Loucy (cell line): ENCODE data around the gene UCK2.
A peak's percentile ranks its signal among the peaks of the same experiment; 100 is the strongest.

ENCODE experiments used
- H2AFZ ChIP-seq: fragments of 200-600 bp; sonication (generic); 2 replicates; pipeline ENCODE4 v1.6.0; 2016; ENCODE audit warnings: antibody characterized with exemption, mild to moderate bottlenecking, low read length, moderate library complexity
- H3F3A ChIP-seq: fragments of 200-600 bp; 2 replicates; pipeline ENCODE4 v1.6.0; 2016; ENCODE audit warnings: antibody characterized with exemption, low read depth, mild to moderate bottlenecking
- H3K27me3 ChIP-seq: fragments of 200-600 bp; sonication (generic); 2 replicates; pipeline ENCODE4 v1.6.1; 2014; ENCODE audit warnings: low read length, mild to moderate bottlenecking; ENCODE audit not compliant: insufficient read depth, poor library complexity, severe bottlenecking
- H3K36me3 ChIP-seq: fragments of 200-600 bp; sonication (generic); 2 replicates; pipeline ENCODE4 v1.6.1; 2016; ENCODE audit warnings: low read length; ENCODE audit not compliant: insufficient read depth
- H3K4me1 ChIP-seq: fragments of 200-600 bp; sonication (generic); 2 replicates; pipeline ENCODE4 v1.5.1; 2014; ENCODE audit warnings: low read length, mild to moderate bottlenecking; ENCODE audit not compliant: insufficient read depth, poor library complexity, severe bottlenecking
- H3K4me2 ChIP-seq: fragments of 200-600 bp; sonication (generic); 2 replicates; pipeline ENCODE4 v1.6.0; 2014; ENCODE audit warnings: antibody characterized with exemption, low read length, low read depth, mild to moderate bottlenecking; ENCODE audit not compliant: poor library complexity, severe bottlenecking
- H3K4me3 ChIP-seq: fragments of 200-600 bp; sonication (generic); 2 replicates; pipeline ENCODE4 v1.5.1; 2014; ENCODE audit warnings: low read length, mild to moderate bottlenecking, mixed read lengths; ENCODE audit not compliant: poor library complexity, severe bottlenecking
- H3K79me2 ChIP-seq: fragments of 200-600 bp; sonication (generic); 2 replicates; pipeline ENCODE4 v1.6.1; 2014; ENCODE audit warnings: low read length; ENCODE audit not compliant: insufficient read depth
- H3K9ac ChIP-seq: fragments of 200-600 bp; sonication (generic); 2 replicates; pipeline ENCODE4 v1.6.0; 2014; ENCODE audit warnings: mild to moderate bottlenecking, low read depth, low read length, moderate library complexity; ENCODE audit not compliant: poor library complexity, severe bottlenecking
- H3K9me2 ChIP-seq: fragments of 200-600 bp; sonication (generic); replicated peaks from 2 replicates; pipeline ENCODE4 v1.6.1; 2016; ENCODE audit warnings: low read depth, low read length, mixed read lengths
- H3K9me3 ChIP-seq: fragments of 200-600 bp; sonication (generic); 2 replicates; pipeline ENCODE4 v1.6.1; 2014; ENCODE audit warnings: mild to moderate bottlenecking, antibody characterized with exemption, low read length, low read depth; ENCODE audit not compliant: insufficient read depth
- H4K20me1 ChIP-seq: fragments of 200-600 bp; sonication (generic); 2 replicates; pipeline ENCODE4 v1.6.0; 2014; ENCODE audit warnings: antibody characterized with exemption, low read length, mild to moderate bottlenecking; ENCODE audit not compliant: insufficient read depth, poor library complexity, severe bottlenecking
- EZH2phosphoT487 ChIP-seq: fragments of 200-600 bp; IDR thresholded peaks from 2 replicates; pipeline ENCODE4 v1.6.1; 2018; ENCODE audit warnings: antibody characterized with exemption, mild to moderate bottlenecking, moderate library complexity, borderline replicate concordance
- TF ChIP-seq, protein P1 (sequence below): fragments of 200-600 bp; sonication (generic); conservative IDR thresholded peaks from 2 replicates; pipeline ENCODE4 v1.5.1; 2014; ENCODE audit warnings: mild to moderate bottlenecking, antibody characterized with exemption, low read length

The UCK2 gene

DNA sequence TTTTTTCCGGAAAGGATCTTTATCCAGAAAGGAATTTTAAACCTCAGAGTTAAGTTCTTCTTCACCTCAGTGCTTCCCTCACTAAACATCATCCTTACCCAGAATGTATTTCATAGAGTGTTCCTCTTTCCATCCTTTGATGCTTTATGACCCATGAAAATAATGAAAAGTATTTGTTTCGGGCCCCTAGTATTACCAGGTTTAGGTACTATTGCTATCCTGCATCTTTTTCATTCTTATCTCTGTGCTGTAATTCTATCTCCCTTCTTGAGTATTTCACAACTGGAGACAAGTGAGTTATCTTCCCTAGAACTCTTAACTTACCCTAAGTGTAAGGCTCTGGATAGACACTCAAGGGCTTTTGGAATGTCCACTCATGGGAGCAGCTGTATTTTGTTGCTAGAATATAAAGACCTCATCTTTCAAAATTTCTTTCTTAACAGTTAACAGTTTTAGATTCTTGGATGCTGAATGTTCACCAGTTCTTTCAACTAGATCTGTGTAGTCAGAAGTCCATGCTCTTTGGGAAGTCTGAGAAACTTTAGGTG lies 26.2 kb downstream of the UCK2 start:
- Histone ChIP-seq H3K9me3 (no peaks in the 10 kb centered on the region), H3F3A (no peaks in the 10 kb centered on the region), H3K9me2 (no peaks in the 10 kb centered on the region), H4K20me1 (peaks cover 74% of the 10 kb centered on the region), H3K9ac (peak overlapping the region; percentile 52), H2AFZ (no peak overlapping the region), H3K27me3 (no peaks in the 10 kb centered on the region), H3K36me3 (peaks cover 3% of the 10 kb centered on the region; the same call in 1 of the 2 replicates), H3K79me2 (peaks cover 95% of the 10 kb centered on the region), H3K4me1 (peaks cover 94% of the 10 kb centered on the region), H3K4me3 (peak overlapping the region; percentile 33), H3K4me2 (peak overlapping the region; percentile 73)
- no peak for TF ChIP-seq EZH2phosphoT487
- TF ChIP-seq, protein P1, sequence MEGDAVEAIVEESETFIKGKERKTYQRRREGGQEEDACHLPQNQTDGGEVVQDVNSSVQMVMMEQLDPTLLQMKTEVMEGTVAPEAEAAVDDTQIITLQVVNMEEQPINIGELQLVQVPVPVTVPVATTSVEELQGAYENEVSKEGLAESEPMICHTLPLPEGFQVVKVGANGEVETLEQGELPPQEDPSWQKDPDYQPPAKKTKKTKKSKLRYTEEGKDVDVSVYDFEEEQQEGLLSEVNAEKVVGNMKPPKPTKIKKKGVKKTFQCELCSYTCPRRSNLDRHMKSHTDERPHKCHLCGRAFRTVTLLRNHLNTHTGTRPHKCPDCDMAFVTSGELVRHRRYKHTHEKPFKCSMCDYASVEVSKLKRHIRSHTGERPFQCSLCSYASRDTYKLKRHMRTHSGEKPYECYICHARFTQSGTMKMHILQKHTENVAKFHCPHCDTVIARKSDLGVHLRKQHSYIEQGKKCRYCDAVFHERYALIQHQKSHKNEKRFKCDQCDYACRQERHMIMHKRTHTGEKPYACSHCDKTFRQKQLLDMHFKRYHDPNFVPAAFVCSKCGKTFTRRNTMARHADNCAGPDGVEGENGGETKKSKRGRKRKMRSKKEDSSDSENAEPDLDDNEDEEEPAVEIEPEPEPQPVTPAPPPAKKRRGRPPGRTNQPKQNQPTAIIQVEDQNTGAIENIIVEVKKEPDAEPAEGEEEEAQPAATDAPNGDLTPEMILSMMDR = no peak

DNA sequence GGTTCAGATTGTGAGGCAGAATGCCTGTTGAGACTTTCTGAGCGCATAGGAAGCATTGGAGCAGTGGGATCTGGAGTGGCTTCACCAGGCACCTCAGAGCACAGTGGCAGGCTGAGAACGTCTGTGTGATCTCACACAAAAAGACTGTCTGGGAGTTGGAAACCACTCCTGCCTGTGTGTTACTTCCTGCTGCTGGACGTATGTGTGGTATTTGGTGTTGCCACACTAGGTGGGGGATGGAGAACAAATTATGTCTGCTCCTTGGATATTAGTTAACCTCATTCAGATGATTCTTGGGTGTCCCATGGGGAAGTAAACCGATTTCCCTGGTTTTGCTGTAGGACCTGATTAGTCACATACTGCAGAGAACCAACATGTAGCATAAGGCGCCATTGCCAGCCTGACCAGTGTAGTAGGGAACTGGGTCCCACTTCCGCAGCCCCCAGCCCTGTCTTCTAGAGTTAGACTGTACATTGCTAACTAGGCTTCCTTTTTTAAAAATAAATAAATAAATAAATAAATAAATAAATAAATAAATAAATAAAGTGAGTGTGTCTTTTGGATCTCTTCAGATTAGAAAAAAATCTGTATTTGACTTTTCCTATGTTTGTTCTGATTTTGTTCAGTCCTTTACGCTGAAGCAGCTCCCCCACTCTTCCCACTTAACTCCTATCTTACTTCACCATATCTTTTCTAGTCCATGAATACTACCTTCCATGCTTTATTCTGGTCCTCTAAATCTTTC lies 26.9 kb downstream of the UCK2 start:
- Histone ChIP-seq H3K9me2 (no peaks in the 10 kb centered on the region), H2AFZ (no peak overlapping the region), H3K4me3 (peak overlapping the region; percentile 33), H3K9ac (peak overlapping the region; percentile 52), H3K9me3 (no peaks in the 10 kb centered on the region), H3K27me3 (no peaks in the 10 kb centered on the region), H3K4me2 (peak overlapping the region; percentile 73), H3K36me3 (no peaks in the 10 kb centered on the region), H4K20me1 (peaks cover 77% of the 10 kb centered on the region), H3K4me1 (peaks cover 94% of the 10 kb centered on the region), H3K79me2 (peaks cover 95% of the 10 kb centered on the region), H3F3A (no peaks in the 10 kb centered on the region)
- TF ChIP-seq, protein P1 = no peak
- TF ChIP-seq EZH2phosphoT487 = no peak

DNA sequence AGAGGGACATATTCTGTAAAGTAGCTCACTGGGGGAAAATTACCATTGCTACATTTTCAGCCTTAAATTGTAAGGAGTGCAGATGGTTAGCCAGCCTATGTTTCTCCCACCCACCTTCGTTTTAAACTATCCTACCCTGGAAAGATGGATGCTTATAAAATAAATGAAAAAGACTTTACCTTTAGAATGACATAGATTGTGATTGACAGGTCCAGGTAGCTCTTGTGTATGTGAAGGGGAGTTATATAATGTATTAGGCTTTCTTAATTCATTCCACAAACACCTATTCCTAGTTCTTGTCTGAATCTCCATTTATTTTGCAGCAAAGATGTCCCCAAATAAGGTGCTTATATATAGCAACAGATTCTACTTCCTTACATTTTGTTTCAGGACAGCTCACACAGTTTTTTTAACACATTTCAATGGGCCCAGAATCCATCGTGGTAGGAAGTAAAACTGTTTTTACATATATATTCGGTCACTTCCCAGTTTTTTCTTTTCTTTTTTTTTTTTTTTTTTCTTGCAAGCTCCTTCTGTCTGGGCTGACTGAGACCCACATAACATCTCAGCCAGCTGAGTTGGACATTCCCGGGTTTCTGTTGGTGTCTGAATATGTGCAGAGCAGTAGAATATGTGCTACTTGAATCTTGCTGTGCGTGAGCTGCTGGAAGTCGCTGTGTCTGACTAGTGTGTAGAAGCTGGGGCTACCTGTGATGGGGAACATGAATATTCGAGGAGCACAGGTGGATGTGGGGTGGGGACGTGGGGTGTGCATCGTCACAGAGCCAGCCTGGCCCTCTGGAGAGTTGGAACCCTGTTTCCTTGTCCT lies 27.8 kb downstream of the UCK2 start:
- no peak overlapping the region for H3K4me3 ChIP-seq
- TF ChIP-seq, protein P1 = no peak
- H3K27me3 ChIP-seq = no peaks in the 10 kb centered on the region
- peaks cover 94% of the 10 kb centered on the region for H3K4me1 ChIP-seq
- H3K9ac ChIP-seq = peak overlapping the region; percentile 20
- H3K9me2 ChIP-seq = no peaks in the 10 kb centered on the region
- H3K4me2 ChIP-seq = peak overlapping the region; percentile 17
- no peak overlapping the region for H2AFZ ChIP-seq
- H4K20me1 ChIP-seq = peaks cover 87% of the 10 kb centered on the region
- no peaks in the 10 kb centered on the region for H3F3A ChIP-seq
- H3K9me3 ChIP-seq = no peaks in the 10 kb centered on the region
- no peaks in the 10 kb centered on the region for H3K36me3 ChIP-seq
- H3K79me2 ChIP-seq = peaks cover 95% of the 10 kb centered on the region
